Endothelial cell of umbilical vein (primary cell): ENCODE data around the gene ATF5. TPM values are rescaled to one million over a fixed set of nuclear protein-coding genes. Genes with fewer than 3 reads are reported as not detected.

ENCODE experiments used
- BruUV-seq: library from RNA; stranded (reverse); fragments of 400-500 nt; replicated peaks from 2 replicates; lab custom pipeline; 2021; lab: Mats Ljungman, UMichigan
- CTCF ChIA-PET: fragments of 300-600, 350-600 bp; sonication (Branson Sonifier 250); formaldehyde crosslinking; loops from one replicate; lab custom pipeline; 2021; ENCODE audit warnings: antibody characterized with exemption, inconsistent platforms; lab: Charles Lee
- POLR2A ChIA-PET: fragments of 300-600, 350-600 bp; sonication (Branson Sonifier 250); formaldehyde crosslinking; loops from one replicate; lab custom pipeline; 2021; ENCODE audit warnings: antibody characterized with exemption, inconsistent platforms; lab: Charles Lee
- DNase-seq: peaks from one replicate; pipeline ENCODE4 v3.0.0-alpha.2; 2011; ENCODE audit warnings: low read depth, low spot score
- FAIRE-seq: peaks from 2 replicates; lab custom pipeline; 2011; peaks lifted over from hg19 to GRCh38; lab: Jason Lieb, UNC
- H2AFZ ChIP-seq: 2 replicates; pipeline ENCODE4 v1.6.0; 2012; ENCODE audit warnings: low read depth, low read length, control low read depth, inconsistent platforms
- H3K27ac ChIP-seq: 2 replicates; pipeline ENCODE4 v1.5.1; 2011; ENCODE audit warnings: low read depth, mild to moderate bottlenecking, control low read depth, low read length, moderate library complexity; ENCODE audit not compliant: insufficient read depth
- H3K27me3 ChIP-seq, 2 experiments: 2 replicates each; pipeline versions ENCODE4 v1.6.0 to v1.6.1; 2011; ENCODE audit warnings: low read length in 2 of 2, mixed read lengths in 1 of 2; ENCODE audit not compliant: control insufficient read depth in 2 of 2, insufficient read depth in 2 of 2
- H3K36me3 ChIP-seq, 2 experiments: 2 replicates in 1 of 2; 3 replicates in 1 of 2; pipeline ENCODE4 v1.5.1; 2011; ENCODE audit warnings: low read length in 2 of 2, mild to moderate bottlenecking in 1 of 2, moderate library complexity in 1 of 2; ENCODE audit not compliant: control insufficient read depth in 2 of 2, insufficient read depth in 2 of 2; ENCODE audit errors: extremely low read depth in 1 of 2
- H3K4me1 ChIP-seq: 3 replicates; pipeline ENCODE4 v1.5.1; 2011; ENCODE audit warnings: mild to moderate bottlenecking, low read length; ENCODE audit not compliant: control insufficient read depth, insufficient read depth; ENCODE audit errors: extremely low read depth
- H3K4me2 ChIP-seq: 2 replicates; pipeline ENCODE4 v1.6.1; 2011; ENCODE audit warnings: low read length, control low read depth, mixed read lengths; ENCODE audit not compliant: insufficient read depth
- H3K4me3 ChIP-seq, 3 experiments: fragments of 200-600 bp in 1 of 3; sonication (generic), shearing (Covaris generic) in 1 of 3; replicated peaks in 1 of 3; 2 replicates each; pipeline ENCODE4 v1.5.1; 2011 to 2016; ENCODE audit warnings: control low read depth in 3 of 3, low read length in 3 of 3, mild to moderate bottlenecking in 2 of 3, inconsistent platforms in 1 of 3, low read depth in 1 of 3, moderate library complexity in 1 of 3; ENCODE audit not compliant: insufficient read depth in 1 of 3
- H3K79me2 ChIP-seq: 2 replicates; pipeline ENCODE4 v1.6.0; 2012; ENCODE audit warnings: low read length, inconsistent platforms; ENCODE audit not compliant: control insufficient read depth, insufficient read depth
- H3K9ac ChIP-seq: replicated peaks from 2 replicates; pipeline ENCODE3; 2011; ENCODE audit warnings: low read length, control low read depth; ENCODE audit not compliant: insufficient read depth; ENCODE audit errors: extremely low read depth
- H3K9me1 ChIP-seq: replicated peaks from 3 replicates; pipeline ENCODE4 v1.6.0; 2011; ENCODE audit warnings: mild to moderate bottlenecking, low read length; ENCODE audit not compliant: control insufficient read depth, insufficient read depth; ENCODE audit errors: extremely low read depth
- H3K9me3 ChIP-seq: replicated peaks from 2 replicates; pipeline ENCODE4 v1.5.1; 2012; ENCODE audit warnings: low read length, inconsistent platforms; ENCODE audit not compliant: control insufficient read depth, insufficient read depth
- H4K20me1 ChIP-seq: replicated peaks from 2 replicates; pipeline ENCODE3; 2011; ENCODE audit warnings: mild to moderate bottlenecking, low read length; ENCODE audit not compliant: control insufficient read depth, insufficient read depth; ENCODE audit errors: extremely low read depth
- CTCF ChIP-seq, 2 donors: IDR thresholded peaks; 1 replicate in 1 of 2; 2 replicates in 1 of 2; pipeline ENCODE4 v1.5.1; 2011; ENCODE audit warnings: low read length in 2 of 2, mild to moderate bottlenecking in 2 of 2, moderate library complexity in 2 of 2, control low read depth in 1 of 2, inconsistent platforms in 1 of 2, low read depth in 1 of 2; ENCODE audit not compliant: insufficient read depth in 1 of 2; ENCODE audit errors: extremely low read depth in 1 of 2
- MAX ChIP-seq: IDR thresholded peaks from 2 replicates; pipeline ENCODE4 v1.6.1; 2011; ENCODE audit not compliant: insufficient read depth, insufficient read length
- MYC ChIP-seq: IDR thresholded peaks from one replicate; pipeline ENCODE4 v1.6.1; 2011; ENCODE audit warnings: mild to moderate bottlenecking, low read depth, low read length
- POLR2AphosphoS5 ChIP-seq: IDR thresholded peaks from 2 replicates; pipeline ENCODE4 v1.6.1; 2012; ENCODE audit warnings: low read depth, mild to moderate bottlenecking, control low read depth, low read length, moderate library complexity; ENCODE audit not compliant: insufficient read depth
- dilution Hi-C: fragments of 300-500 bp; cut with MboI; formaldehyde crosslinking; loops from one replicate; pipeline ENCODE4 v1.15.0; 2019; ENCODE audit warnings: low sequenced_read_pairs; ENCODE audit not compliant: extremely low pct_ligation_motif_present
- intact Hi-C: fragments of 100-400 bp; cut with micrococcal nuclease; formaldehyde crosslinking; loops from one replicate; pipeline ENCODE4 v1.10.0; 2022
- polyA plus RNA-seq, 4 experiments: library from polyadenylated mRNA; depleted of rRNA in 3 of 4; stranded (reverse) in 3 of 4; unstranded in 1 of 4; fragments of >200 nt; gene quantifications; 2 replicates each; pipeline versions ENCODE4 v1.2.1 to v1.2.3, GENCODE V29; 2011 to 2012; ENCODE audit warnings: missing spikeins in 1 of 4
- total RNA-seq: library from RNA; stranded (reverse); gene quantifications from 2 replicates; pipeline ENCODE4 v1.2.3, GENCODE V29; 2021

The ATF5 gene
- total and polyA plus RNA-seq, 2 donors (not counting 3 experiments of a cell fraction or from before 2014, with no cell fraction given): 23.2 to 46.0 TPM

GRCh38 chr19:49973987-49974386 is 45.0 kb downstream of the ATF5 start:
- H3K36me3 ChIP-seq: no peaks in the 10 kb centered on the region
- no peak overlapping the region for H2AFZ ChIP-seq
- FAIRE-seq (no peak), DNase-seq (no peak)
- H3K4me2 ChIP-seq: no peak overlapping the region
- intact Hi-C loops (no loop called here), dilution Hi-C loops (no loop called here)
- no peak overlapping the region for H3K4me3 ChIP-seq
- no peaks in the 10 kb centered on the region for H3K9me1 ChIP-seq
- no peaks in the 10 kb centered on the region for H3K79me2 ChIP-seq
- no peak overlapping the region for H3K9ac ChIP-seq
- H4K20me1 ChIP-seq: no peaks in the 10 kb centered on the region
- H3K4me1 ChIP-seq: no peaks in the 10 kb centered on the region
- no peak overlapping the region for H3K27ac ChIP-seq
- POLR2A ChIA-PET: no interaction called here
- CTCF ChIA-PET: no interaction called here
- no peaks in the 10 kb centered on the region for H3K9me3 ChIP-seq
- no peaks in the 10 kb centered on the region for H3K27me3 ChIP-seq
- BruUV-seq: no TSS peak
- no peak for TF ChIP-seq MAX

- FAIRE-seq: no peak
- Histone ChIP-seq H3K4me3 (no peak overlapping the region), H3K27me3 (no peaks in the 10 kb centered on the region), H3K4me1 (no peaks in the 10 kb centered on the region), H3K9me1 (no peaks in the 10 kb centered on the region), H4K20me1 (no peaks in the 10 kb centered on the region), H3K79me2 (no peaks in the 10 kb centered on the region), H3K27ac (no peak overlapping the region), H3K9me3 (no peaks in the 10 kb centered on the region), H2AFZ (no peak overlapping the region), H3K4me2 (no peak overlapping the region), H3K9ac (no peak overlapping the region), H3K36me3 (no peaks in the 10 kb centered on the region)
- intact Hi-C loops (no loop called here), dilution Hi-C loops (no loop called here)
- POLR2A ChIA-PET: no interaction called here
- no TSS peak for BruUV-seq
- DNase-seq: no peak
- no peak for TF ChIP-seq CTCF (IDR thresholded peaks at IDR 0.05; ENCODE audit: extremely low read depth in 1 of 2, insufficient read depth in 1 of 2, low read depth in 1 of 2, low read length in 2 of 2)
- no peak for TF ChIP-seq POLR2AphosphoS5
- TF ChIP-seq MYC: no peak
- CTCF ChIA-PET: interaction anchor here (1.1 kb wide), 1 partner anchor 10 kb away, joined by 6 read pairs; no protein-coding TSS in a partner anchor
These were observed 46.0 kb downstream of the ATF5 start for GRCh38 chr19:49975051-49975450.
